T-cell (primary cell): ENCODE measurements around the gene GCN1. TPM values are rescaled to one million over a fixed set of nuclear protein-coding genes. Genes with fewer than 3 reads are reported as not detected.
A peak's percentile ranks its signal among the peaks of the same experiment; 100 is the strongest.

ENCODE experiments used
- ATAC-seq, 4 experiments: fragments of 200-7000 bp in 3 of 4; fragments of 150-1000 bp in 1 of 4; cut with Tn5 transposase; replicated peaks in 1 of 4; 1 replicate in 3 of 4; 2 replicates in 1 of 4; pipeline ENCODE4 v1.10.0; 2021; ENCODE audit warnings: moderate library complexity in 3 of 4, mild to moderate bottlenecking in 2 of 4, moderate number of reproducible peaks in 1 of 4
- CTCF ChIA-PET, 2 donors: fragments of 300-600 bp; sonication (Branson Sonifier 250); formaldehyde crosslinking; loops; one replicate each; lab custom pipeline; 2022; ENCODE audit warnings: antibody characterized with exemption in 2 of 2; lab: Charles Lee
- POLR2A ChIA-PET, 2 donors: fragments of 300-600 bp; sonication (Branson Sonifier 250); formaldehyde crosslinking; loops; one replicate each; lab custom pipeline; 2022; ENCODE audit warnings: antibody characterized with exemption in 2 of 2; lab: Charles Lee
- DNase-seq, 35 experiments: peaks; one replicate each; pipeline versions ENCODE4 v3.0.0 to v3.0.0-alpha.2; 2013 to 2023
- H3K27ac ChIP-seq: one replicate; pipeline ENCODE4 v1.5.1; 2013; ENCODE audit warnings: low read length
- H3K27me3 ChIP-seq, 2 experiments: replicated peaks in 1 of 2; 1 replicate in 1 of 2; 2 replicates in 1 of 2; pipeline versions ENCODE4 v1.6.1 to v1.7.0; 2013; ENCODE audit warnings: low read length in 1 of 2, mixed read lengths in 1 of 2; ENCODE audit not compliant: control insufficient read depth in 2 of 2, insufficient read depth in 2 of 2; ENCODE audit errors: extremely low read depth in 1 of 2
- H3K36me3 ChIP-seq, 2 donors: 1 replicate in 1 of 2; 2 replicates in 1 of 2; pipeline versions ENCODE4 v1.6.1 to v1.7.0; 2013; ENCODE audit warnings: low read length in 1 of 2; ENCODE audit not compliant: control insufficient read depth in 2 of 2, insufficient read depth in 1 of 2; ENCODE audit errors: extremely low read depth in 1 of 2
- H3K4me1 ChIP-seq, 2 experiments: 1 replicate in 1 of 2; 2 replicates in 1 of 2; pipeline versions ENCODE4 v1.6.1 to v1.7.0; 2013; ENCODE audit warnings: low read length in 2 of 2, mixed read lengths in 1 of 2; ENCODE audit not compliant: insufficient read depth in 2 of 2, control insufficient read depth in 1 of 2; ENCODE audit errors: extremely low read depth in 1 of 2
- H3K4me3 ChIP-seq, 2 donors: 1 replicate in 1 of 2; 2 replicates in 1 of 2; pipeline versions ENCODE4 v1.5.1 to v1.7.0; 2013; ENCODE audit warnings: mild to moderate bottlenecking in 2 of 2, low read length in 1 of 2, moderate library complexity in 1 of 2; ENCODE audit not compliant: control insufficient read depth in 1 of 2; ENCODE audit errors: extremely low read depth in 1 of 2
- H3K9me3 ChIP-seq: 2 replicates; pipeline ENCODE4 v1.7.0; 2013
- H3K27ac Mint-ChIP-seq, 2 donors: one replicate each; pipeline ENCODE4 v1.8.0; 2020 to 2021; ENCODE audit warnings: mild to moderate bottlenecking in 2 of 2, mixed read lengths in 2 of 2
- H3K27me3 Mint-ChIP-seq, 2 donors: one replicate each; pipeline ENCODE4 v1.8.0; 2021 to 2022; ENCODE audit warnings: mixed read lengths in 2 of 2
- H3K36me3 Mint-ChIP-seq: one replicate; pipeline ENCODE4 v1.8.0; 2021; ENCODE audit warnings: mixed read lengths
- H3K4me1 Mint-ChIP-seq, 3 donors: one replicate each; pipeline ENCODE4 v1.8.0; 2020 to 2022; ENCODE audit warnings: mixed read lengths in 3 of 3, mild to moderate bottlenecking in 1 of 3
- H3K4me3 Mint-ChIP-seq, 3 donors: one replicate each; pipeline ENCODE4 v1.8.0; 2020 to 2022; ENCODE audit warnings: mild to moderate bottlenecking in 3 of 3, mixed read lengths in 3 of 3, moderate library complexity in 3 of 3
- H3K9me3 Mint-ChIP-seq, 3 donors: one replicate each; pipeline ENCODE4 v1.8.0; 2020 to 2022; ENCODE audit warnings: mixed read lengths in 3 of 3
- WGBS: methylation state at CpG from one replicate; pipeline ENCODE4 v1.1.5; 2013; ENCODE audit warnings: missing lambda C conversion rate; ENCODE audit not compliant: insufficient coverage; 5-methylcytosine and 5-hydroxymethylcytosine counted together
- total RNA-seq, 35 experiments: library from RNA in 6 of 35; stranded (reverse) in 6 of 35; fragments of 120-200 nt in 1 of 35; gene quantifications; one replicate each; pipeline versions ENCODE4 v1.2.1 to v1.2.4 and lab custom pipeline; 2013 to 2026

The GCN1 gene
- total RNA-seq, 5 donors from 2014 or later (not counting 1 experiment from before 2014, with no cell fraction given), result 139 to 171 (median 161) TPM

GRCh38 chr12:120140603-120141002, 53.9 kb downstream of the GCN1 start:
- no peak overlapping the region for H3K4me3 Mint-ChIP-seq
- ATAC-seq (no peak), DNase-seq (no peak)
- peaks cover 22 to 92% of the 10 kb centered on the region in 2 donors for H3K36me3 ChIP-seq
- peaks cover 55% of the 10 kb centered on the region for H3K36me3 Mint-ChIP-seq
- no peaks in the 10 kb centered on the region for H3K9me3 Mint-ChIP-seq
- no peak overlapping the region for H3K27ac ChIP-seq
- H3K27me3 ChIP-seq, result no peaks in the 10 kb centered on the region
- no peaks in the 10 kb centered on the region for H3K4me1 Mint-ChIP-seq
- CTCF ChIA-PET, result interaction anchor here in 1 of 2 donors (0.7 kb wide), 1 partner anchor 120 kb away, joined by 3 read pairs; no protein-coding TSS in a partner anchor
- H3K9me3 ChIP-seq, result no peaks in the 10 kb centered on the region
- H3K27me3 Mint-ChIP-seq, result no peaks in the 10 kb centered on the region
- no peak overlapping the region for H3K27ac Mint-ChIP-seq
- POLR2A ChIA-PET, result no interaction called here
- no peak overlapping the region for H3K4me3 ChIP-seq
- no peaks in the 10 kb centered on the region for H3K4me1 ChIP-seq
- WGBS, result 97% methylated on average over 9 of the region's 9 CpGs

- no peaks in the 10 kb centered on the region for H3K27me3 Mint-ChIP-seq
- no peak overlapping the region for H3K4me3 Mint-ChIP-seq
- Histone ChIP-seq H3K4me1 (no peaks in the 10 kb centered on the region), H3K4me3 (no peak overlapping the region), H3K27ac (no peak overlapping the region), H3K9me3 (no peaks in the 10 kb centered on the region), H3K36me3 (peaks cover 21 to 90% of the 10 kb centered on the region in 2 donors), H3K27me3 (no peaks in the 10 kb centered on the region)
- 90% methylated on average over 4 of the region's 5 CpGs for WGBS
- no peaks in the 10 kb centered on the region for H3K4me1 Mint-ChIP-seq
- CTCF ChIA-PET, result interaction anchor here in 1 of 2 donors (0.7 kb wide), 1 partner anchor 121 kb away, joined by 3 read pairs; no protein-coding TSS in a partner anchor
- ATAC-seq (no peak), DNase-seq (no peak)
- H3K9me3 Mint-ChIP-seq, result no peaks in the 10 kb centered on the region
- POLR2A ChIA-PET, result no interaction called here
- H3K27ac Mint-ChIP-seq, result peak overlapping the region in 1 of 2 donors; percentile 21
- H3K36me3 Mint-ChIP-seq, result peaks cover 52% of the 10 kb centered on the region
Measured at GRCh38 chr12:120139958-120140357, 54.6 kb downstream of the GCN1 start.

GRCh38 chr12:120138366-120138765, 56.1 kb downstream of the GCN1 start:
- DNase-seq (no peak), ATAC-seq (no peak)
- H3K27ac Mint-ChIP-seq, result no peak overlapping the region
- no peak overlapping the region for H3K4me3 Mint-ChIP-seq
- H3K9me3 Mint-ChIP-seq, result no peaks in the 10 kb centered on the region
- Histone ChIP-seq H3K36me3 (peaks cover 27 to 92% of the 10 kb centered on the region in 2 donors), H3K27ac (no peak overlapping the region), H3K4me3 (no peak overlapping the region), H3K9me3 (no peaks in the 10 kb centered on the region), H3K4me1 (no peaks in the 10 kb centered on the region), H3K27me3 (no peaks in the 10 kb centered on the region)
- no peaks in the 10 kb centered on the region for H3K27me3 Mint-ChIP-seq
- peaks cover 44% of the 10 kb centered on the region for H3K36me3 Mint-ChIP-seq
- no peaks in the 10 kb centered on the region for H3K4me1 Mint-ChIP-seq
- POLR2A ChIA-PET, result no interaction called here
- CTCF ChIA-PET, result no interaction called here
- whole genome bisulfite sequencing, result 91% methylated on average over 3 of the region's 9 CpGs

DNA sequence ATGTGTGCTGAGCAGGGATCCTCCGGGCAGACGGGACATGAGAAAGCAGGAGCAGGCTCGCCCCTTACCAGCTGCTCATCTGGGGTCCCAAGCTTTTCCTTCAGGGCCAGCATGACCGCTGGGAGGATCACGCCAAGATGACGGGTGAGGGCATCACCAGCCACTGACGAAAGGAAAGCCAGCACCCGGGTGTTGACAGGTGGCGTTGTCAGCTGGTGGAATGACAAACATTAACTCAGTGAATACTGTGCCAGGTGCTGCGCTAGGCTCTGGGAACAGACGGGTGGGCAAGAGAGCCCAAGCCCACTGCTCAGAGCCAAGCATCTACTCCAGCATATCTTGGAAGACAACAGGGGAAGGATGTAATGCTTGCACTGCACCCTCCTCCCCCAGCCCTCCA, 56.7 kb downstream of the GCN1 start:
- CTCF ChIA-PET, result no interaction called here
- peaks cover 49% of the 10 kb centered on the region for H3K36me3 Mint-ChIP-seq

GRCh38 chr12:120136093-120136770, 58.3 kb downstream of the GCN1 start:
- Histone ChIP-seq H3K4me3 (no peak overlapping the region), H3K9me3 (no peaks in the 10 kb centered on the region), H3K4me1 (no peaks in the 10 kb centered on the region), H3K27me3 (no peaks in the 10 kb centered on the region), H3K27ac (no peak overlapping the region), H3K36me3 (peaks cover 31 to 94% of the 10 kb centered on the region in 2 donors)
- DNase-seq, result no peak
- CTCF ChIA-PET, result no interaction called here
- Mint-ChIP-seq H3K36me3 (peaks cover 48% of the 10 kb centered on the region), H3K9me3 (no peaks in the 10 kb centered on the region), H3K27ac (no peak overlapping the region), H3K4me3 (no peak overlapping the region), H3K4me1 (peaks cover 0 to 2% (median 0%) of the 10 kb centered on the region in 3 donors), H3K27me3 (no peaks in the 10 kb centered on the region)
- POLR2A ChIA-PET, result interaction anchor here in 1 of 2 donors (0.5 kb wide), 1 partner anchor 30 kb away, joined by 6 read pairs; no protein-coding TSS in a partner anchor
- 95% methylated on average over 7 of the region's 11 CpGs for WGBS
- ATAC-seq, result no peak

More for the DNA sequence above, 56.7 kb downstream of the GCN1 start:
- peaks cover 26 to 94% of the 10 kb centered on the region in 2 donors for H3K36me3 ChIP-seq
- no peaks in the 10 kb centered on the region for H3K4me1 ChIP-seq
- DNase-seq, result no peak
- Mint-ChIP-seq H3K9me3 (no peaks in the 10 kb centered on the region), H3K27ac (no peak overlapping the region), H3K4me3 (no peak overlapping the region), H3K27me3 (no peaks in the 10 kb centered on the region), H3K4me1 (no peaks in the 10 kb centered on the region)
- no peaks in the 10 kb centered on the region for H3K27me3 ChIP-seq
- 98% methylated on average over 11 of the region's 11 CpGs for WGBS
- no peaks in the 10 kb centered on the region for H3K9me3 ChIP-seq
- H3K27ac ChIP-seq, result no peak overlapping the region
- no peak for ATAC-seq
- H3K4me3 ChIP-seq, result no peak overlapping the region
- POLR2A ChIA-PET, result no interaction called here

- DNase-seq (no peak), ATAC-seq (no peak)
- peaks cover 0 to 2% (median 0%) of the 10 kb centered on the region in 3 donors for H3K4me1 Mint-ChIP-seq
- H3K36me3 ChIP-seq, result peaks cover 42 to 94% of the 10 kb centered on the region in 2 donors
- H3K27me3 ChIP-seq, result no peaks in the 10 kb centered on the region
- H3K9me3 ChIP-seq, result no peaks in the 10 kb centered on the region
- H3K27me3 Mint-ChIP-seq, result no peaks in the 10 kb centered on the region
- H3K27ac ChIP-seq, result no peak overlapping the region
- POLR2A ChIA-PET, result no interaction called here
- H3K36me3 Mint-ChIP-seq, result peaks cover 40% of the 10 kb centered on the region
- WGBS, result 93% methylated on average over 16 of the region's 20 CpGs
- H3K4me1 ChIP-seq, result no peaks in the 10 kb centered on the region
- no peak overlapping the region for H3K27ac Mint-ChIP-seq
- H3K4me3 Mint-ChIP-seq, result no peak overlapping the region
- H3K4me3 ChIP-seq, result no peak overlapping the region
- no peaks in the 10 kb centered on the region for H3K9me3 Mint-ChIP-seq
- CTCF ChIA-PET, result no interaction called here
Measured at GRCh38 chr12:120134307-120134980, 60.1 kb downstream of the GCN1 start.
